ENCODE data around the gene BAG5. TPM values are rescaled to one million over a fixed set of nuclear protein-coding genes. Genes with fewer than 3 reads are reported as not detected.

BAG5 gene
- polyA plus RNA-seq, 1 experiment: 12.5 TPM

GRCh38 chr14:103517721-103518421, 44.6 kb downstream of the BAG5 start:
- Histone ChIP-seq H3K4me3 (ENCODE audit: low read depth, low read length) (no peak overlapping the region), H3K27ac (ENCODE audit: low read depth, low read length) (no peak overlapping the region), H3K27me3 (ENCODE audit: control insufficient read depth, insufficient read depth, low read length) (peaks cover 8% of the 10 kb centered on the region), H3K9me3 (ENCODE audit: control insufficient read depth, insufficient read depth, low read length) (no peaks in the 10 kb centered on the region; the same call in 1 of the 2 replicates)
- POLR2A ChIA-PET: interaction anchor here (1.0 kb wide), 1 partner anchor 29 kb away, joined by 5 read pairs; no protein-coding TSS in a partner anchor
- no peak for TF ChIP-seq CTCF (IDR thresholded peaks at IDR 0.05; ENCODE audit: low read depth, low read length)
- DNase-seq (ENCODE audit: low read depth, low spot score): no peak
- CTCF ChIA-PET: interaction anchor here (0.6 to 3.1 kb wide), 16 partner anchors 8 to 288 kb away, joined by 3 to 29 read pairs (median 8); partner anchors contain the start of genes BAG5 and TRMT61A

GRCh38 chr14:103517174-103517566, 45.3 kb downstream of the BAG5 start:
- CTCF ChIA-PET: interaction anchor here (2.1 to 3.1 kb wide), 2 partner anchors 12 kb away, joined by 11 to 29 read pairs; partner anchors contain the start of gene TRMT61A
- no peak for DNase-seq (ENCODE audit: low read depth, low spot score)
- no peak for TF ChIP-seq CTCF (IDR thresholded peaks at IDR 0.05; ENCODE audit: low read depth, low read length)
- peaks cover 6% of the 10 kb centered on the region for H3K27me3 ChIP-seq (ENCODE audit: control insufficient read depth, insufficient read depth, low read length)
- POLR2A ChIA-PET: no interaction called here
- no peak overlapping the region for H3K27ac ChIP-seq (ENCODE audit: low read depth, low read length)
- H3K4me3 ChIP-seq (ENCODE audit: low read depth, low read length): no peak overlapping the region
- H3K9me3 ChIP-seq (ENCODE audit: control insufficient read depth, insufficient read depth, low read length): no peaks in the 10 kb centered on the region; the same call in 1 of the 2 replicates

GRCh38 chr14:103516426-103517173, 45.9 kb downstream of the BAG5 start:
- Histone ChIP-seq H3K27me3 (ENCODE audit: control insufficient read depth, insufficient read depth, low read length) (peaks cover 5% of the 10 kb centered on the region), H3K9me3 (ENCODE audit: control insufficient read depth, insufficient read depth, low read length) (no peaks in the 10 kb centered on the region; the same call in 1 of the 2 replicates), H3K4me3 (ENCODE audit: low read depth, low read length) (no peak overlapping the region), H3K27ac (ENCODE audit: low read depth, low read length) (no peak overlapping the region)
- POLR2A ChIA-PET: no interaction called here
- CTCF ChIA-PET: interaction anchor here (3.1 kb wide), 1 partner anchor 13 kb away, joined by 29 read pairs; the partner anchor contains the start of gene TRMT61A
- no peak for DNase-seq (ENCODE audit: low read depth, low spot score)
- TF ChIP-seq CTCF (IDR thresholded peaks at IDR 0.05; ENCODE audit: low read depth, low read length): no peak

- H3K9me3 ChIP-seq (ENCODE audit: control insufficient read depth, insufficient read depth, low read length): no peaks in the 10 kb centered on the region; the same call in 1 of the 2 replicates
- no peaks in the 10 kb centered on the region for H3K27me3 ChIP-seq (ENCODE audit: control insufficient read depth, insufficient read depth, low read length)
- POLR2A ChIA-PET: no interaction called here
- CTCF ChIA-PET: no interaction called here
- H3K4me3 ChIP-seq (ENCODE audit: low read depth, low read length): no peak overlapping the region
- TF ChIP-seq CTCF (IDR thresholded peaks at IDR 0.05; ENCODE audit: low read depth, low read length): no peak
- no peak for DNase-seq (ENCODE audit: low read depth, low spot score)
- H3K27ac ChIP-seq (ENCODE audit: low read depth, low read length): no peak overlapping the region
These were observed 47.6 kb downstream of the BAG5 start for GRCh38 chr14:103514596-103515421.

Data from AG04450 (cell line).